MCF 10A (cell line): ENCODE measurements around the gene STYK1. TPM values are rescaled to one million over a fixed set of nuclear protein-coding genes. Genes with fewer than 3 reads are reported as not detected.

ENCODE experiments used
- BruUV-seq: library from RNA; stranded (reverse); fragments of 400-500 nt; replicated peaks from 2 replicates; lab custom pipeline; 2021; lab: Mats Ljungman, UMichigan
- CTCF ChIA-PET: fragments of 300-600 bp; sonication (Branson Sonifier 250); formaldehyde crosslinking; extraction: SDS; loops from one replicate; lab custom pipeline; 2021; ENCODE audit warnings: antibody characterized with exemption, inconsistent platforms; lab: Yijun Ruan, JAX
- POLR2A ChIA-PET: fragments of 300-600, 350-650 bp; sonication (Branson Sonifier 250); formaldehyde crosslinking; extraction: SDS; loops from one replicate; lab custom pipeline; 2020; ENCODE audit warnings: antibody characterized with exemption, inconsistent platforms; lab: Yijun Ruan, JAX
- DNase-seq: peaks from one replicate; pipeline ENCODE4 v3.0.0-alpha.2; 2018; ENCODE audit not compliant: unreplicated experiment
- H3K27ac Mint-ChIP-seq: one replicate; pipeline ENCODE4 v1.8.0; 2022; ENCODE audit warnings: mild to moderate bottlenecking, low read depth, mixed read lengths; ENCODE audit not compliant: unreplicated experiment
- H3K27me3 Mint-ChIP-seq: one replicate; pipeline ENCODE4 v1.8.0; 2022; ENCODE audit warnings: mixed read lengths; ENCODE audit not compliant: insufficient read depth, unreplicated experiment
- H3K36me3 Mint-ChIP-seq: one replicate; pipeline ENCODE4 v1.8.0; 2022; ENCODE audit warnings: mild to moderate bottlenecking, moderate library complexity, mixed read lengths; ENCODE audit not compliant: insufficient read depth, unreplicated experiment
- H3K4me1 Mint-ChIP-seq: one replicate; pipeline ENCODE4 v1.8.0; 2022; ENCODE audit warnings: mixed read lengths; ENCODE audit not compliant: insufficient read depth, unreplicated experiment
- H3K4me3 Mint-ChIP-seq: one replicate; pipeline ENCODE4 v1.8.0; 2022; ENCODE audit warnings: mild to moderate bottlenecking, moderate library complexity, mixed read lengths; ENCODE audit not compliant: unreplicated experiment
- H3K9me3 Mint-ChIP-seq: one replicate; pipeline ENCODE4 v1.8.0; 2022; ENCODE audit warnings: mixed read lengths; ENCODE audit not compliant: unreplicated experiment
- CTCF ChIP-seq: fragments of 200-600 bp; IDR thresholded peaks from one replicate; pipeline ENCODE4 v1.8.0; 2022; ENCODE audit warnings: antibody characterized with exemption, mild to moderate bottlenecking; ENCODE audit not compliant: unreplicated experiment
- intact Hi-C: fragments of 100-400 bp; cut with micrococcal nuclease; formaldehyde crosslinking; loops from 2 replicates; pipeline ENCODE4 v1.14.1; 2022
- total RNA-seq: library from RNA; stranded (reverse); gene quantifications from 2 replicates; pipeline ENCODE4 v1.2.3, GENCODE V29; 2022

Gene STYK1
- total RNA-seq, 1 experiment from 2014 or later = 0.14 TPM

GRCh38 chr12:10721651-10722501 lies 48.0 kb upstream of the STYK1 start:
- peak overlapping the region; percentile 99 for H3K4me3 Mint-ChIP-seq
- intact Hi-C loops = loop anchor here (2.0 kb wide), 1 partner anchor 21 kb away; no protein-coding TSS in a partner anchor
- no TSS peak for BruUV-seq
- no peaks in the 10 kb centered on the region for H3K9me3 Mint-ChIP-seq
- ChIA-PET CTCF (interaction anchor here (0.6 kb wide), 1 partner anchor 61 kb away, joined by 3 read pairs; no protein-coding TSS in a partner anchor), POLR2A (interaction anchor here (0.7 to 10.2 kb wide), 16 partner anchors 10 to 2000 kb away, joined by 3 to 192 read pairs (median 6); partner anchors contain the start of genes GABARAPL1 and MAGOHB)
- DNase-seq = peak; percentile 99
- no peaks in the 10 kb centered on the region for H3K27me3 Mint-ChIP-seq
- peaks cover 37% of the 10 kb centered on the region for H3K36me3 Mint-ChIP-seq
- H3K4me1 Mint-ChIP-seq = peaks cover 39% of the 10 kb centered on the region
- peak overlapping the region; percentile 98 for H3K27ac Mint-ChIP-seq
- TF ChIP-seq CTCF = no peak

DNA sequence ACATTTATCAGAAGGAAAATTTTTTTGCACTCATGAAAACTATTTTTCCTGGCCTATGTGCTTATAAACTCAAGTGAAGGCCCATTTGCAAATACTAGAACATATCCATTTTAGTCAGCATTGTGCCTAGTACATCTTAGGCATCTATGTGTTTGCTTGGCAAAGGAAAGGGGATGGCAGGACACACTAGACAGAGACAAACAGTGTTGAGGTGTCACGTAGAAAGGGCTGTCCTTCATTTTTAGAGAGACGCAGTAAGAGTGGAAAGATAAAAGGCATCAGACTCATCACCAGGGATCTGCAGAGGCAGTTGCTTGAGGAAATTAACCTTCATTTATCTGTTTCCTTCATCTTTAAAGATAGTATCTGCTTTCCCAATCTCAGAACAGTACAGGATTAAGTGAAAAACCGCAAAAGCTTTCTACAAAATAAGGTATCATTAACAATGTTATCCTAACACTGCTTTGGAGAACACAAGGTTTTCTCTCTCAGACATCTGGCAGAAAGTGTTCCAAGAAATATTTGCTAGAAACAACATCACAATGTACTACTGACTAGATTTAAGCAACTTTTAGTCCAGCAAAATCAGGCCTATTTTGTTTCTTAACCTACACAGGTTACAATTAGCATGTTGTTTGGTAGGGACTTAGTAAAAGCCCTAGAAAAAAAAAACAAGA lies 47.3 kb upstream of the STYK1 start:
- Mint-ChIP-seq H3K27me3 (no peaks in the 10 kb centered on the region), H3K36me3 (peaks cover 43% of the 10 kb centered on the region), H3K9me3 (no peaks in the 10 kb centered on the region), H3K27ac (peak overlapping the region; percentile 98), H3K4me3 (peak overlapping the region; percentile 99), H3K4me1 (peaks cover 43% of the 10 kb centered on the region)
- CTCF ChIA-PET = no interaction called here
- TSS peak; percentile 40 for BruUV-seq
- TF ChIP-seq CTCF = no peak
- no peak for DNase-seq
- intact Hi-C loops = loop anchor here (2.0 kb wide), 1 partner anchor 20 kb away; no protein-coding TSS in a partner anchor
- POLR2A ChIA-PET = interaction anchor here (0.7 to 10.2 kb wide), 11 partner anchors 9 to 1997 kb away, joined by 3 to 192 read pairs (median 10); partner anchors contain the start of genes GABARAPL1, MAGOHB and SMIM10L1

DNA sequence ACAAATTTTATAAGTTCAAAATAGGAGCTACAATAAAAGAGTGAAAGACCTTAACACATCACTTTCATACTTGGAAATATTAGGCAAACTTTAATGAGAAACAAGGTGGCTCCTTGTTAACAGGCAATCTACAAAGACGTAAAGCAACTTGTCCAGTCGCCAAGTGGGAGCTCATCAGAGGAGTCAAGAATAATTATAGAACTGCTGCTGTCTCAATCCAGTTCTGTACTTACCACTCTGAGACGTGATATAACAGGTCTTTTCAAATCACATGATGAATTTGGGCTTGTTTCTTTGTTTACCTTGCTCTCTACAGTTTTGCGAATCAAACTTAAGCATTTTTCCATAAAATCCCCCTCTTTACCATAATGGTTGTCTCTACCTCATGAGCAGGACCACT lies 45.6 kb upstream of the STYK1 start:
- Mint-ChIP-seq H3K27ac (peak overlapping the region; percentile 98), H3K27me3 (no peaks in the 10 kb centered on the region), H3K4me3 (peak overlapping the region; percentile 99), H3K4me1 (peaks cover 52% of the 10 kb centered on the region), H3K36me3 (peaks cover 60% of the 10 kb centered on the region), H3K9me3 (no peaks in the 10 kb centered on the region)
- intact Hi-C loops = loop anchor here (5.0 kb wide), 1 partner anchor 507 kb away; the partner anchor contains the start of gene GABARAPL1
- DNase-seq = peak; percentile 62
- ChIA-PET CTCF (interaction anchor here (0.6 to 4.3 kb wide), 2 partner anchors 30 to 542 kb away, joined by 3 to 42 read pairs; no protein-coding TSS in a partner anchor), POLR2A (interaction anchor here (0.6 to 10.2 kb wide), 11 partner anchors 9 to 931 kb away, joined by 3 to 192 read pairs (median 7); partner anchors contain the start of genes GABARAPL1, MAGOHB and SMIM10L1)
- TF ChIP-seq CTCF = no peak
- no TSS peak for BruUV-seq
